DMS 273 treated with DMSO at 0.1 percent for 48 hours (cell line): ENCODE data around the gene GDPGP1.

Experiments
- DNase-seq: peaks from one replicate; lab custom pipeline; 2025; lab: John Stamatoyannopoulos, UW

GDPGP1 gene

DNA sequence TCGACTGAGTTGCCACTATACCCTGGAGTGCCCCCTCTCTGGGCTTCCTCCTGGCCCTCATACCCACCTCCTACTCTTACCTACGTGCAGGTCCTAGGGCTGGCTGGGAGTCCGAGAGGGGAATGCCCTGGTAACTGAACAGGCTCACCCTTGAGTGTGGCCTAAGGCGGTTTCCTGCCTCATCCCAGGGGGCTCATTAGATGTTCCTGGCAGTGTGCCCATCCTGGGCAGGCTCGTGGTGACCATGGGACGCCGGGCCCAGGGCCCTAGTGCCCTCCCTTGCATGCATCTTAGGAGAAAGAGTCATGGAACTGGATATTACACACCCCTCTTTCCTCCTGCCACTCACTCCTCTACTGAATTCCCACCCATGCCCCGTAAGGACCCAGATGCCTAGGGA, 30.1 kb upstream of the GDPGP1 start:
- no peak for DNase-seq

GRCh38 chr15:90205050-90205848, 28.8 kb upstream of the GDPGP1 start:
- DNase-seq = no peak

- no peak for DNase-seq
These were observed 28.1 kb upstream of the GDPGP1 start for GRCh38 chr15:90205886-90206285.

GRCh38 chr15:90207252-90207651, 26.8 kb upstream of the GDPGP1 start:
- DNase-seq = no peak

- no peak for DNase-seq
These were observed 25.7 kb upstream of the GDPGP1 start for GRCh38 chr15:90208356-90208755.

- no peak for DNase-seq
These were observed 24.4 kb upstream of the GDPGP1 start for GRCh38 chr15:90209591-90209990.

DNA sequence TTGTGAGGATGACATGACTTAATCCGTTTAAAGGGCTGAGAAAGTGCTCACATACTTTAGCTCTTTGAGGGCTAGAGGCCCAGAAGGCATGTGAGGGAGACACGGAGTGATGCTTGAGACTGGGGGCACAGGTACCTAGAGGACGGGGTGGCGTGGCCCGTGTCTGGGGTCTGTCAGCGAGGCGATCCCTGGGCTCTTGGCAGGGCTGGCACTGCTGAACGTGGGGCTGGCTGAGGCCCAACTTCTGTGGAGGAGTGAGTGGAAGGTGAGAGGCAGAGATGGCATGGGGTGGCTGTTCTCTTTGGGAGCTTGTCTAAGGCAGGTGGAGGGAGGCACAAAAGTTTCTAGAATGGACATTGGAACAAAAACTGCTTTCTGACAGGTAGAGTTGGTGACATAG, 23.4 kb upstream of the GDPGP1 start:
- DNase-seq = no peak

- DNase-seq = no peak
These were observed 23.0 kb upstream of the GDPGP1 start for GRCh38 chr15:90211009-90211408.

DNA sequence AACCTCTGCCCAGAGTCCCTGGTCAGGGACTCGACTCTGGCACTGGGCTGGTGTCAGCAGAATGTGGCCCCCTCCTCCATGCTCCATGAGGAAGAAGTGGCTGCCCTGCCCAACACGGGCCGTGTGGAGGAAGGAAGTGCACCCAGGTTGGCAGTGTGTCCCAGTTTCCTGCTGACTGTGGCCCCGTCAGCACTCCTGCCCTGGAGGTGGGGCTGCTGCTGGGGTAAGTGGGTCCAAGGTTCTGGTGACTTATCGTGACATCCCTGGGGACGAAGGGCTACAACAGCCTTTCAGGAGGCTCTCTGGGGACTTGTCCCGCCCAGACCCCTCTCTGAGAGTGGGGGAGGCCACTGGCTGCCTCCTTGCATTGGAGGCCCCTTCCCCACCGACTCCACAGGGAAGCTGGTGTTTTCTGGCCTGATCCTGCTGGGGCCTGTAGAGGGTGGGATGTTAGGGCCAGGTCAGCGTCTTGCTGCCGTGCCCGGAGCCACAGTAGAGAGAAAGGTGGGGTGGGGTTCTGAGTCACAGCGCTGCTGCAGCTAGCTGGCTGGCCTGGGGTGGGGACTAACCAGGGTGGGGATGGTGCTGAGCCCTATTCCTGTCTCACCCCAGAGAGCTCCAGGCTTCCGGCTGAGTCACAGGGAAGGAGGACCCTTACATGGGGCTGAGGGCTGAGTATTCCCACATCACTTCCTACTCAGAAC, 22.4 kb upstream of the GDPGP1 start:
- no peak for DNase-seq

DNA sequence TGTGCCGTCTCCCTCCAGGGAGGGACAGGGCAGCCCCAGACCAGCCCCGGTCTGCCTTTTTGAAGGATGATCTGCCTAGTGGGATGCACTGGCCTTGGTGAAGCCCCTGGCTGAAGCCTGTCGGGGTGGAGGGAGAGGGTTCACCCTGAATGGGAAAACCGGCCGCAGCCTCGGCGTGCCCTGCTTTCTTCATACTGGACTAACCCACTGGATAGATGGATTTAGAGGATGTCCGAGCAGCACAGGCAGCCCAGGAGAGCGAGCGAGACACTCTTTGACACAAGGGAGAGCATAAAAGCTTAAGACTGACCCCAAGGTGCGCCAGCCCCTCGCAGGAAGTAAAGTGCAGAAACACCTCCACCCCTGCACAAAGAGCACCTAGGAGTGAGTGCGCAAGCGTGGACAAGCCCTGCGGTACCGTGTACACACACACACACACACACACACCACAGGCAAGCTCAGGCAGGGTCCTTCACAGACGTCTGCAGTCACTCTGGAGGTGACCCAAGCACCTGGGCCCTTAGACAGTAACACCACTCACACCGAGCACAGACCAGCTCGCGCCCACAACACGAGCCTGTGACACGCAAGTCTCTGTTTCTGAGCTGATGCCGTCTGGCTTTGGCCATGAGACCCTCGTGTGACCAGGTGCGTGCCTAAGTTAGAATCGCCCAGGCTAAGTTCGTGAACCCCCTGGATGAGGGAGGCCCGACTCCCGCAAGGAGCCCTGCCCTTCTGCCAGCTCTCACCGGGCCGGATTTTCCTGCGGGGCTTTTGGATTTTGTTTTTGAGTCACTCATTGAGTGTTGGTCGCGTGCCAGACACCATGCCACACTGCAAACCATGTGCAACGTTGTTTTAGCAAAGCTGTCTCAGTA, 21.5 kb upstream of the GDPGP1 start:
- no peak for DNase-seq

DNA sequence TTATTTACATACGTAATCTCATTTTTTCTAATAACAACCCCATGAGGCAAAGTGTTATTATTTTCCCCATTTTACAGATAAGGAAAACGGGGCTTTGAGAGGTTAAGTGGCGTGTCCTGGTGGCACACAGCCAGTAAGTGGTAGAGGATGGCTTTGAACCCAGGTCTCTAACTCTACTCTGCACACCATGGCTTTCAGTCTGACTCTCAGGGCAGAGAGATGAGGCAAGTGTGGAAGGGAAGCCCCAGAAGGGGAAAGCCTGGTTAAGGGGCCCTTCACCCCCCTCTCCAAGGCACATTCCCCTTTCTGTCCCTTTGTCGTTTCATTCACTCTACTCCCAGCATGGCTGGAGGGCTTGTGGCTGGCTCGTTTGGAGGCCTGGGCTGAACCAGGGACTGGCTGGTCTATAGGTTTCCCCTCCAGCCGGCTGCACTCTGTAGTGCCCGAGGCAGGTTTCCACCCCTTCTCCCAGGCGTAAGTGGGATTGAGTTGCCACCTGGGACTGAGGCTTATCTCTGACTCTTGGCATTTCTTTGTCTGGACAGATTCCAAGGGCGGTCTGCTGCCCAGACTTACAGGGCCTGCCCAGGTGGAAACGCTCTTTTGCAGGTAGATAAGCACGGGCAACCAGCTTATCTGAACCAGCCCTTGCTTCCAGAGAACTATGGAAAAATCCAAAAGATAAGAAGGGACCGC, 20.7 kb upstream of the GDPGP1 start:
- no peak for DNase-seq

DNA sequence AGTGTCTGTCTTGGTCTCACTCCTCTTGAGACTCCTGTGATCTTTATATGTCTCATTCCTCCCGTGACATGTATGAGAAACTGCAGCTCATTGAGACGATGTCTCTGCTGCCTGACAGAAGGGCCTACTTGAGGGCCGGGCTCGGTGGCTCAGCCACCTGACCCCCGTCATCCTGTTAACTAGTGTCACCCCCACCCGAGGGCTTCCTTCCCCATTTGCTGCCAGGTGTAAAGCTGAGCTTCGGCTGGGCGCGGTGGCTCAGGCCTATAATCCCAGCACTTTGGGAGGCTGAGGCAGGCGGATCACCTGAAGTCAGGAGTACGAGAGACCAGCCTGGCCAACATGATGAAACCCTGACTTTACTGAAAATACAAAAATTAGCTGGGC, 20.2 kb upstream of the GDPGP1 start:
- DNase-seq = no peak

- DNase-seq = no peak
These were observed 19.3 kb upstream of the GDPGP1 start for GRCh38 chr15:90214553-90215196.

GRCh38 chr15:90217671-90218394, 16.2 kb upstream of the GDPGP1 start:
- DNase-seq = no peak

DNA sequence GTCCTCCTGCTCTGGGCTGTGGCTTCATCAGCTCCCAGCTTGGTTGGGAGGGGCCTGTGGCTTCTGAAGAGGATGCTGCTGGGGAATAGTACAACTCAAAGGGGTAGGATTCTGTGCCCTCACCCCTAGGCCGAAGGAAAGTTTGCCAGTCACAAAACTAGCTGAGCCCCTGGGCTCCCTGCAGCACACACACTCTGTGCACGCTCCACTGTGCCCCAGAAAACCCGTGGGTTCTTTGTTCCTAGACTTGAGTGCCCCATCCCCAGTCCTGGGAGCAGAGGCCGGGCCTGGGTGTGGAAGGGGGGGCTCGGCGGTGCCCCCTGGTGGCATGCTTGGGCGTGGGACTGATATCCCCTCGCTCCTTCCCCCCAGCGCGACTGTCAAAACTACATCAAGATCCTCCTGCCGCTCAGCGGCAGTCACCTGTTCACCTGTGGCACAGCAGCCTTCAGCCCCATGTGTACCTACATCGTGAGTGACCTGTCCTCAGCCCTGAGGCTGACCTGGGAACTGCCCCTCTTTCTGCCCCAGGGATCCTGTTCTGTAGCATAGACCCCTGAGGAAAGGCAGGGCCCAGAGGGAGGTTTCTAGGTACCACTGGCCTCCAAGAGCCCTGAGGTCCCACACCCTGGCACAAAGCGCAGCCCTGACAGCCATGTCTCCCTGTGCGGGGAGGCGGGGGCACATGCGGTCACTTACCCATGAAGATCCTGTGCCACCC, 14.4 kb upstream of the GDPGP1 start:
- peak; percentile 5 for DNase-seq

- peak; percentile 18 for DNase-seq
These were observed 12.6 kb upstream of the GDPGP1 start for GRCh38 chr15:90221246-90221900.

DNA sequence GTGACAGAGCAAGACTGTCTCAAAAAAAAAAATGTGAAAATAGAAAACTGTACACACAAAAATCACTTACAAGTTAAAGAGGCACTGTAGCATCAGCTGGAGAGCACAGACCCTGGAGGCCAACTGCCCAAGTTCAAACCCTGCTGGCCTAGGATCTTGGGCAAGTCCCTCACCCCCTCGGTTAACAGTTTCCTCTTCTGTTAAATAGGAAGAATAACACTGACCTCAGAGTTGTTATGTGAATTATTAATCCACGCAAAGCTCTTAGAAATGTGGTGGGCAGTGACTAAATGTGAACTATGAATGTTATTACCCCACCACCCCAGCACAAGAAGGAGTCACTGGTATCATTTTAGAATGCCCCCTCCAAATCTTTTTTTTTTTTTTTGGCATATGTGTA, 11.5 kb upstream of the GDPGP1 start:
- DNase-seq = no peak

DNA sequence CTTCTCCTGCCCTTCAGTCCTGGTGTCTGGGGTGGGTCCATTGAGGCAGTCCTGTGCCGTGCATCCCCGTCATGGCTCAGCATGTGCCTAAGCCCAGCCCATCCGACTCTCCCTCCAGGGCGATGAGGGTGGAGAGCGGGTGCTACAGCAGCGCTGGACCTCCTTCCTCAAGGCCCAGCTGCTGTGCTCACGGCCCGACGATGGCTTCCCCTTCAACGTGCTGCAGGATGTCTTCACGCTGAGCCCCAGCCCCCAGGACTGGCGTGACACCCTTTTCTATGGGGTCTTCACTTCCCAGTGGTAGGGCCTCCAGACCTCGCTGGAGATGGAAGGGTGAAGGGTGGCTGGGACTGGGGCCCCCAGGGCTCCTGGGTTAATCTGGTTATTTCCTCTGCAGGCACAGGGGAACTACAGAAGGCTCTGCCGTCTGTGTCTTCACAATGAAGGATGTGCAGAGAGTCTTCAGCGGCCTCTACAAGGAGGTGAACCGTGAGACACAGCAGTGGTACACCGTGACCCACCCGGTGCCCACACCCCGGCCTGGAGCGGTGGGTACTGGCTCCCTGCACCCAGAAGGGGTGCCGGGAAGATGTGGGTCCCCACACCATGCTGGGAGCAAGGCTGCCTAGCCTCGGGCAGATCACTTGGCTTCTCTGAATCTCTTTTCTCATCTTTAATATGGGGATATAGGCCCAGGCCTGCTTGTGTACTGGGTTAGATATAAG, 10.4 kb upstream of the GDPGP1 start:
- no peak for DNase-seq

DNA sequence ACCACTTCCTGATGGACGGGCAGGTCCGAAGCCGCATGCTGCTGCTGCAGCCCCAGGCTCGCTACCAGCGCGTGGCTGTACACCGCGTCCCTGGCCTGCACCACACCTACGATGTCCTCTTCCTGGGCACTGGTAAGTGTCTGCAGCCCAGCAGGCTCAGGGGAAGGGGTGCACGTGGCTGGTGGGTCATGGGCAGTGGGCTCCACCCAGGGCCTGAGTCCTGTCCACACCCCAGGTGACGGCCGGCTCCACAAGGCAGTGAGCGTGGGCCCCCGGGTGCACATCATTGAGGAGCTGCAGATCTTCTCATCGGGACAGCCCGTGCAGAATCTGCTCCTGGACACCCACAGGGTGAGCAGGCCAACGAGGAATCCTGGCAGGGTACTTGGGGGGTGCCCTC, 9.0 kb upstream of the GDPGP1 start:
- no peak for DNase-seq
